Measurements from ENCODE around the gene IL27RA.

Gene IL27RA

GRCh38 chr19:14006085-14006765 is 25.3 kb upstream of the IL27RA start, which contains the start of gene RFX1:
Gene RFX1 (minus strand): TSS chr19:14006320. CDS start chr19:13993843, 12,477 bp downstream.
- no peaks in the 10 kb centered on the region for H4K20me1 ChIP-seq (ENCODE audit: insufficient read depth, low read length)
- H3K4me1 ChIP-seq (ENCODE audit: insufficient read depth, low read length): peaks cover 41% of the 10 kb centered on the region
- peak within 1 kb of the TSS; percentile 87 for H3K9ac ChIP-seq (ENCODE audit: low read depth, low read length)
- H2AFZ ChIP-seq (ENCODE audit: low read depth, low read length): peak within 1 kb of the TSS; percentile 92
- no peaks in the 10 kb centered on the region for H3K9me3 ChIP-seq (ENCODE audit: insufficient read depth, low read length, severe bottlenecking)
- no peaks in the 10 kb centered on the region for H3K36me3 ChIP-seq (ENCODE audit: insufficient read depth, low read length)
- peak within 1 kb of the TSS; percentile 90 for H3K27ac ChIP-seq (ENCODE audit: low read length)
- TF ChIP-seq CTCF (IDR thresholded peaks at IDR 0.05; ENCODE audit: borderline replicate concordance, extremely low read depth, low read length, poor library complexity, severe bottlenecking) (no peak), EZH2 (IDR thresholded peaks at IDR 0.05; ENCODE audit: borderline replicate concordance, low read depth, low read length, severe bottlenecking) (no peak)
- ATAC-seq (ENCODE audit: insufficient read depth, low read depth): peak; percentile 89
- H3K79me2 ChIP-seq (ENCODE audit: insufficient read depth, low read length): peaks cover 19% of the 10 kb centered on the region
- H3K4me3 ChIP-seq (ENCODE audit: low read depth in 1 of 2, low read length in 2 of 2): peak within 1 kb of the TSS; percentile 70 to 74; a peak in 3 of 4 replicates
- H3K27me3 ChIP-seq (ENCODE audit: insufficient read depth, low read length, poor library complexity): no peaks in the 10 kb centered on the region
- peak within 1 kb of the TSS; percentile 80 for H3K4me2 ChIP-seq (ENCODE audit: insufficient read depth, low read length)
- peak; percentile 100 for DNase-seq

DNA sequence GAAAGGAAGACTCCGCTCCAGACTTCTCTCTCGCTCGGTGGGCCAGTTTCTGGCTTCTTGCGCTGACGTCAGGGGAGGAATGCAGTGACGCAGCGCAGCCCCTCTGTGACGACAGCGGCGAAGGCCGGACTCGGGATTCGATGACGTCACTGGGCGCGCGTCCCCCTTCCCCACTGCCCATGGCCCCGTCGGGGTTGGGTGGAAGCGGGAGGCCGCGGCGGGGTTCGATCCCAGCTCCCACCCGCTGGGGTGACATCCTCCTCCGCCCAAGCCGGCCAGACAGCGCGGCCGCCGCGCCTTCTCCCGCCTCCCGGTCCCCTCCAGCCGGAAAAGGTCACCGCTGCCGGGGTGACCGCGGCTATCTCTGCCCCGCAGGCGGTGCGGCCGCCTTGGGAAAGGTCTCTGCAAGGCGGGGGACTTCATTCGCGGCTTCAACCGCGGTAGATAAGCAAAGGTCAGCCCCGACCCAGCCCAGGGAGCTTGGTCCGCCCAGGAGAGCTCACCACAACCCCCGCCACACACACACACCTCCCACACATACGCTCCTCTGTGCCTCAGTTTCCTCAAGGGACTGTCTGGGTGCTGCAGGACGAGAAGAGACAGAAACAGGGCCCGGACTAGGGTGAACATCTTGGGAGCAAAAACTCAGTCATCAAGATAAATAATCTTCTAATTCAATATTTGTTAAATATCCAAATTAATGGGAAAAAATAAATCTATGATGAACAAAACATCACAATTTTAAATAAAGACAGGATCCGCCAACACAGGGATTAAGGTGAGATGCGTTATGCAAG is 24.6 kb upstream of the IL27RA start:
- no peaks in the 10 kb centered on the region for H3K9me3 ChIP-seq (ENCODE audit: insufficient read depth, low read length, severe bottlenecking)
- TF ChIP-seq EZH2 (IDR thresholded peaks at IDR 0.05; ENCODE audit: borderline replicate concordance, low read depth, low read length, severe bottlenecking): no peak
- H3K36me3 ChIP-seq (ENCODE audit: insufficient read depth, low read length): no peaks in the 10 kb centered on the region
- no peaks in the 10 kb centered on the region for H3K27me3 ChIP-seq (ENCODE audit: insufficient read depth, low read length, poor library complexity)
- peak overlapping the region; percentile 92 for H2AFZ ChIP-seq (ENCODE audit: low read depth, low read length)
- ATAC-seq (ENCODE audit: insufficient read depth, low read depth) (peak; percentile 25), DNase-seq (no peak)
- no peaks in the 10 kb centered on the region for H4K20me1 ChIP-seq (ENCODE audit: insufficient read depth, low read length)
- peak overlapping the region; percentile 80 for H3K4me2 ChIP-seq (ENCODE audit: insufficient read depth, low read length)
- peak overlapping the region; percentile 90 for H3K27ac ChIP-seq (ENCODE audit: low read length)
- H3K4me3 ChIP-seq (ENCODE audit: low read depth in 1 of 2, low read length in 2 of 2): peak overlapping the region; percentile 34 to 74; a peak in 3 of 4 replicates
- peaks cover 34% of the 10 kb centered on the region for H3K4me1 ChIP-seq (ENCODE audit: insufficient read depth, low read length)
- peaks cover 14% of the 10 kb centered on the region for H3K79me2 ChIP-seq (ENCODE audit: insufficient read depth, low read length)
- peak overlapping the region; percentile 87 for H3K9ac ChIP-seq (ENCODE audit: low read depth, low read length)

DNA sequence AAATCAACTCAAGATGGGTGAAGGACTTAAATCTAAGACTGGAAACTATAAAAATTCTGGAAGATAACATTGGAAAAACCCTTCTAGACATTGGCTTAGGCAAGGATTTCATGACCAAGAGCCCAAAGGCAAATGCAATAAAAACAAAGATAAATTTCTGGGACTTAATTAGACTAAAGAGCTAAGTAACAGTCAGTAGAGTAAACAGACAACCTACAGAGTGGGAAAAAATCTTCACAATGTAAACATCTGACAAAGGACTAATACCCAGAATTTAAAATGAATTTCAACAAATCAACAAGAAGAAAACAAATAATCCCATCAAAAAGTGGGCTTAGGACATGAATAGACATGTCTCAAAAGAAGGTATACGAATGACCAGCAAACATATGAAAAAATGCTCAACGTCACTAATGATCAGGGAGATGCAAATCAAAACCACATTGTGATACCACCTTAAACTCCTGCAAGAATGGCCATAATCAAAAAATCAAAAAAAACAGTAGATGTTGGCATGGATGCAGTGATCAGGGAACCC is 19.1 kb upstream of the IL27RA start:
- DNase-seq: no peak
- Histone ChIP-seq H4K20me1 (ENCODE audit: insufficient read depth, low read length) (no peaks in the 10 kb centered on the region), H3K27me3 (ENCODE audit: insufficient read depth, low read length, poor library complexity) (no peaks in the 10 kb centered on the region), H3K4me3 (ENCODE audit: low read depth in 1 of 2, low read length in 2 of 2) (no peak overlapping the region), H3K4me1 (ENCODE audit: insufficient read depth, low read length) (no peaks in the 10 kb centered on the region), H3K9me3 (ENCODE audit: insufficient read depth, low read length, severe bottlenecking) (no peaks in the 10 kb centered on the region), H2AFZ (ENCODE audit: low read depth, low read length) (no peak overlapping the region), H3K9ac (ENCODE audit: low read depth, low read length) (no peak overlapping the region), H3K27ac (ENCODE audit: low read length) (no peak overlapping the region), H3K36me3 (ENCODE audit: insufficient read depth, low read length) (no peaks in the 10 kb centered on the region), H3K4me2 (ENCODE audit: insufficient read depth, low read length) (no peak overlapping the region), H3K79me2 (ENCODE audit: insufficient read depth, low read length) (no peaks in the 10 kb centered on the region)
- TF ChIP-seq EZH2 (IDR thresholded peaks at IDR 0.05; ENCODE audit: borderline replicate concordance, low read depth, low read length, severe bottlenecking) (no peak), CTCF (IDR thresholded peaks at IDR 0.05; ENCODE audit: borderline replicate concordance, extremely low read depth, low read length, poor library complexity, severe bottlenecking) (no peak)
- ATAC-seq (ENCODE audit: insufficient read depth, low read depth): no peak

All from DND-41 (cell line).